Measurements from ENCODE around the gene TMEM39A. TPM values are rescaled to one million over a fixed set of nuclear protein-coding genes. Genes with fewer than 3 reads are reported as not detected.

The TMEM39A gene
- total and polyA plus RNA-seq, 4 donors: 4.7 to 69.2 (median 17.5) TPM

GRCh38 chr3:119408243-119408950 is 55.0 kb downstream of the TMEM39A start:
- no peak overlapping the region for H3K4me3 ChIP-seq (ENCODE audit: low read depth in 1 of 3, low read length in 3 of 3)
- H3K9me3 ChIP-seq (ENCODE audit: control insufficient read depth in 4 of 4, low read length in 3 of 4): no peaks in the 10 kb centered on the region
- no peak for DNase-seq (ENCODE audit: low spot score)
- no peaks in the 10 kb centered on the region for H3K4me1 ChIP-seq (ENCODE audit: control insufficient read depth in 4 of 4, insufficient read depth in 4 of 4, low read length in 3 of 4)
- H3K36me3 ChIP-seq (ENCODE audit: control insufficient read depth in 4 of 4, insufficient read depth in 3 of 4, low read depth in 1 of 4, low read length in 3 of 4): peaks cover 0 to 2% (median 2%) of the 10 kb centered on the region in 4 donors
- H3K9ac ChIP-seq (ENCODE audit: low read depth in 1 of 2, low read length in 2 of 2): no peak overlapping the region
- no peak for TF ChIP-seq JUND (IDR thresholded peaks at IDR 0.05)
- 88% methylated on average over 3 of the region's 3 CpGs for WGBS
- no peak overlapping the region for H3K27ac ChIP-seq (ENCODE audit: low read depth in 1 of 2, low read length in 2 of 2)
- H3K27me3 ChIP-seq (ENCODE audit: control insufficient read depth in 4 of 4, insufficient read depth in 4 of 4, low read length in 3 of 4): no peaks in the 10 kb centered on the region

DNA sequence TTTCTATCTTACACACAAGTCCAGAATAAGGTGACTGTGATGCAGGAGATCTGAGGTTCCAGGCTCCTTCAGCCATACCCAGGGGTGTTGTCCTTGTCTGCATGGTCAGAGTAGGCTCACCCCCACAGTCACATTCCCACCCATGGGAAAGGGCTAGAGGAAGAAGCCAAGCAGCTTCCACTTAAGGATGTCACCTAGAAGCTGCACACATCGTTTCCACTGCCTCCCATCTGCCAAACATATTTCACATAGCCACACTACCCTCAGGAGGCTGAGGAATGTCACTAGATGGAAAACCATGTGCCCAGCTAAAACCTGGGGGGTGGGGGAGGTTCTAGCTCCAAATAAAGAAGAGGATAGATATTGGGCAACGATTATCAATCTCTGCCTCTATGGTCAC is 58.1 kb downstream of the TMEM39A start:
- WGBS: 79% methylated on average over 2 of the region's 2 CpGs
- Histone ChIP-seq H3K27ac (ENCODE audit: low read depth in 1 of 2, low read length in 2 of 2) (no peak overlapping the region), H3K9me3 (ENCODE audit: control insufficient read depth in 4 of 4, low read length in 3 of 4) (no peaks in the 10 kb centered on the region), H3K4me3 (ENCODE audit: low read depth in 1 of 3, low read length in 3 of 3) (no peak overlapping the region), H3K9ac (ENCODE audit: low read depth in 1 of 2, low read length in 2 of 2) (no peak overlapping the region), H3K27me3 (ENCODE audit: control insufficient read depth in 4 of 4, insufficient read depth in 4 of 4, low read length in 3 of 4) (no peaks in the 10 kb centered on the region), H3K4me1 (ENCODE audit: control insufficient read depth in 4 of 4, insufficient read depth in 4 of 4, low read length in 3 of 4) (no peaks in the 10 kb centered on the region), H3K36me3 (ENCODE audit: control insufficient read depth in 4 of 4, insufficient read depth in 3 of 4, low read depth in 1 of 4, low read length in 3 of 4) (peaks cover 0 to 5% (median 1%) of the 10 kb centered on the region in 4 donors)
- DNase-seq (ENCODE audit: low spot score): no peak
- TF ChIP-seq EGR1 (IDR thresholded peaks at IDR 0.05; ENCODE audit: low read depth in 2 of 2) (no peak), SP1 (IDR thresholded peaks at IDR 0.05) (no peak), RXRA (IDR thresholded peaks at IDR 0.05) (no peak), REST (IDR thresholded peaks at IDR 0.05) (no peak), YY1 (IDR thresholded peaks at IDR 0.05) (no peak), HNF4A (conservative IDR thresholded peaks at IDR 0.05) (no peak), TAF1 (conservative IDR thresholded peaks at IDR 0.05) (no peak), RAD21 (IDR thresholded peaks at IDR 0.05) (no peak), HNF4G (IDR thresholded peaks at IDR 0.05) (no peak), ATF3 (IDR thresholded peaks at IDR 0.05) (no peak), FOXA1 (IDR thresholded peaks at IDR 0.05) (no peak), JUND (IDR thresholded peaks at IDR 0.05) (no peak)
- TF ChIP-seq, protein P1, sequence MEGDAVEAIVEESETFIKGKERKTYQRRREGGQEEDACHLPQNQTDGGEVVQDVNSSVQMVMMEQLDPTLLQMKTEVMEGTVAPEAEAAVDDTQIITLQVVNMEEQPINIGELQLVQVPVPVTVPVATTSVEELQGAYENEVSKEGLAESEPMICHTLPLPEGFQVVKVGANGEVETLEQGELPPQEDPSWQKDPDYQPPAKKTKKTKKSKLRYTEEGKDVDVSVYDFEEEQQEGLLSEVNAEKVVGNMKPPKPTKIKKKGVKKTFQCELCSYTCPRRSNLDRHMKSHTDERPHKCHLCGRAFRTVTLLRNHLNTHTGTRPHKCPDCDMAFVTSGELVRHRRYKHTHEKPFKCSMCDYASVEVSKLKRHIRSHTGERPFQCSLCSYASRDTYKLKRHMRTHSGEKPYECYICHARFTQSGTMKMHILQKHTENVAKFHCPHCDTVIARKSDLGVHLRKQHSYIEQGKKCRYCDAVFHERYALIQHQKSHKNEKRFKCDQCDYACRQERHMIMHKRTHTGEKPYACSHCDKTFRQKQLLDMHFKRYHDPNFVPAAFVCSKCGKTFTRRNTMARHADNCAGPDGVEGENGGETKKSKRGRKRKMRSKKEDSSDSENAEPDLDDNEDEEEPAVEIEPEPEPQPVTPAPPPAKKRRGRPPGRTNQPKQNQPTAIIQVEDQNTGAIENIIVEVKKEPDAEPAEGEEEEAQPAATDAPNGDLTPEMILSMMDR (IDR thresholded peaks at IDR 0.05; ENCODE audit: low read depth, low read length, missing input control): no peak
- TF ChIP-seq, protein P2, sequence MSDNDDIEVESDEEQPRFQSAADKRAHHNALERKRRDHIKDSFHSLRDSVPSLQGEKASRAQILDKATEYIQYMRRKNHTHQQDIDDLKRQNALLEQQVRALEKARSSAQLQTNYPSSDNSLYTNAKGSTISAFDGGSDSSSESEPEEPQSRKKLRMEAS (IDR thresholded peaks at IDR 0.05): no peak
- TF ChIP-seq, protein P3, sequence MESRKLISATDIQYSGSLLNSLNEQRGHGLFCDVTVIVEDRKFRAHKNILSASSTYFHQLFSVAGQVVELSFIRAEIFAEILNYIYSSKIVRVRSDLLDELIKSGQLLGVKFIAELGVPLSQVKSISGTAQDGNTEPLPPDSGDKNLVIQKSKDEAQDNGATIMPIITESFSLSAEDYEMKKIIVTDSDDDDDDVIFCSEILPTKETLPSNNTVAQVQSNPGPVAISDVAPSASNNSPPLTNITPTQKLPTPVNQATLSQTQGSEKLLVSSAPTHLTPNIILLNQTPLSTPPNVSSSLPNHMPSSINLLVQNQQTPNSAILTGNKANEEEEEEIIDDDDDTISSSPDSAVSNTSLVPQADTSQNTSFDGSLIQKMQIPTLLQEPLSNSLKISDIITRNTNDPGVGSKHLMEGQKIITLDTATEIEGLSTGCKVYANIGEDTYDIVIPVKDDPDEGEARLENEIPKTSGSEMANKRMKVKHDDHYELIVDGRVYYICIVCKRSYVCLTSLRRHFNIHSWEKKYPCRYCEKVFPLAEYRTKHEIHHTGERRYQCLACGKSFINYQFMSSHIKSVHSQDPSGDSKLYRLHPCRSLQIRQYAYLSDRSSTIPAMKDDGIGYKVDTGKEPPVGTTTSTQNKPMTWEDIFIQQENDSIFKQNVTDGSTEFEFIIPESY (IDR thresholded peaks at IDR 0.05): no peak

Data from liver (tissue), 9 donors.